ENCODE data around the gene CHAMP1. TPM values are rescaled to one million over a fixed set of nuclear protein-coding genes. Genes with fewer than 3 reads are reported as not detected.
A peak's percentile ranks its signal among the peaks of the same experiment; 100 is the strongest.

Gene CHAMP1
- total and polyA plus RNA-seq, 2 of the 13 experiments (the other 11 are each of a cell fraction or from before 2014, with no cell fraction given): 8.4 to 9.7 TPM

- TF ChIP-seq NFIB (CRISPR knock-in tag; IDR thresholded peaks at IDR 0.05; ENCODE audit: borderline replicate concordance) (no peak), DDIT3 (CRISPR knock-in tag; IDR thresholded peaks at IDR 0.05) (no peak), ZNF562 (CRISPR knock-in tag; IDR thresholded peaks at IDR 0.05; ENCODE audit: borderline replicate concordance) (peak; percentile 80; the same call in 1 of the 2 replicates), IRF2 (CRISPR knock-in tag; IDR thresholded peaks at IDR 0.05) (peak; percentile 45; the same call in 1 of the 2 replicates), ZC3H13 (CRISPR knock-in tag; IDR thresholded peaks at IDR 0.05) (peak; percentile 60; the same call in 1 of the 2 replicates), SRSF1 (optimal IDR thresholded peaks at IDR 0.05; ENCODE audit: low read depth, low read length) (no peak), ZKSCAN5 (CRISPR knock-in tag; IDR thresholded peaks at IDR 0.05) (no peak), ZNF713 (CRISPR knock-in tag; IDR thresholded peaks at IDR 0.05) (peak; percentile 82; the same call in 1 of the 2 replicates), BCL6 (CRISPR knock-in tag; IDR thresholded peaks at IDR 0.05) (no peak), KLF16 (CRISPR knock-in tag; IDR thresholded peaks at IDR 0.05) (peak in 1 of 2 experiments; percentile 58; a peak in 1 of 4 replicates), NCOA5 (CRISPR knock-in tag; IDR thresholded peaks at IDR 0.05) (no peak), ARID3A (IDR thresholded peaks at IDR 0.05; ENCODE audit: low read depth, low read length) (no peak), SPEN (CRISPR knock-in tag; IDR thresholded peaks at IDR 0.05; ENCODE audit: low read depth) (peak; percentile 95), MZF1 (CRISPR knock-in tag; IDR thresholded peaks at IDR 0.05; ENCODE audit: borderline replicate concordance) (no peak), KLF13 (CRISPR knock-in tag; IDR thresholded peaks at IDR 0.05) (no peak), ZBTB2 (CRISPR knock-in tag; IDR thresholded peaks at IDR 0.05; ENCODE audit: low read depth) (peak; percentile 87), NCOA1 (CRISPR knock-in tag; IDR thresholded peaks at IDR 0.05) (no peak; the same call in 1 of the 2 replicates), NR3C1 (CRISPR knock-in tag; IDR thresholded peaks at IDR 0.05) (no peak), ZFP91 (CRISPR knock-in tag; IDR thresholded peaks at IDR 0.05; ENCODE audit: borderline replicate concordance) (peak; percentile 41), SIX4 (CRISPR knock-in tag; IDR thresholded peaks at IDR 0.05) (no peak)
These were observed at the start of gene CHAMP1 (continued) for GRCh38 chr13:114314074-114314912.
